DOHH2 (cell line): ENCODE data around the gene RBM20.

Experiments used
- CTCF ChIP-seq: fragments of 200-600 bp; sonication (generic); IDR thresholded peaks from one replicate; pipeline ENCODE4 v1.5.1; 2014; ENCODE audit warnings: antibody characterized with exemption, mild to moderate bottlenecking, low read depth, low read length; ENCODE audit not compliant: poor library complexity, severe bottlenecking
- EZH2phosphoT487 ChIP-seq: fragments of 200-600 bp; sonication (generic); IDR thresholded peaks from 2 replicates; pipeline ENCODE4 v1.6.1; 2017; ENCODE audit warnings: borderline replicate concordance, mild to moderate bottlenecking, antibody characterized with exemption, low read length, moderate library complexity, mixed read lengths

DNA sequence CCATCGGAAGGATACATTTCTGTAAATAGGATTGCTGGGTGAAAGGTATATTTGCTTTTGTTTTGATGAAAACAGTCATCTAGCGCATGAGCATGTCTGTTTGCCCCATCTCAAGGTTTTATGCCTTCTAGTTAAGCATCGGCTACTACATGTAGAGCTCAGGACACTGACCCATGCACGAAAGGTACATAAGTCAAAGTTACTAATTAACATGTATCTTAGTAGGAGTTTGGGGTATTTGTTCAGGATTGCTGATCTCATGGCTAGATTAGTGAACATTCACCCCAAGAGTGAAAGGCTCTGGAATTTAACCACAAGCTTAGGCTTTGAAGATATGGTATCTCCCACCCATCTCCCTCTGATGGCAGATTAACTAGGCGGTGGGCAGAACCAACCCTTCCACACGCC, 91.5 kb downstream of the RBM20 start:
- no peak for TF ChIP-seq CTCF
- no peak for TF ChIP-seq EZH2phosphoT487
